SIG-M5 (cell line): ENCODE measurements around the gene AADACL4.
"Not testable (repeated sequence)": the region's sequence is repeated elsewhere in the genome, so short reads cannot be mapped to it uniquely, and the experiment has no call there.

ENCODE experiments used
- DNase-seq: peaks from one replicate; lab custom pipeline; 2025; lab: John Stamatoyannopoulos, UW

The AADACL4 gene

GRCh38 chr1:12658531-12659453 is 14.9 kb downstream of the AADACL4 start:
- DNase-seq, result no peak

GRCh38 chr1:12661606-12662219 is 17.8 kb downstream of the AADACL4 start:
- no peak for DNase-seq

GRCh38 chr1:12662556-12662955 is 18.7 kb downstream of the AADACL4 start:
- DNase-seq, result no peak

GRCh38 chr1:12665511-12665910 is 21.6 kb downstream of the AADACL4 start:
- DNase-seq, result no peak

GRCh38 chr1:12666141-12666735 is 22.4 kb downstream of the AADACL4 start:
- DNase-seq, result no peak

- no peak for DNase-seq
These were observed 25.7 kb downstream of the AADACL4 start for GRCh38 chr1:12669529-12670068.

- no peak for DNase-seq
These were observed 30.5 kb downstream of the AADACL4 start for GRCh38 chr1:12674358-12674757.

- not testable (repeated sequence) for DNase-seq
These were observed 32.2 kb downstream of the AADACL4 start for GRCh38 chr1:12676122-12676521.

GRCh38 chr1:12677565-12677964 is 33.7 kb downstream of the AADACL4 start:
- no peak for DNase-seq

GRCh38 chr1:12678350-12678749 is 34.5 kb downstream of the AADACL4 start:
- DNase-seq, result no peak

GRCh38 chr1:12678820-12679219 is 34.9 kb downstream of the AADACL4 start:
- no peak for DNase-seq

GRCh38 chr1:12690156-12690555 is 46.3 kb downstream of the AADACL4 start:
- DNase-seq, result no peak

- DNase-seq, result no peak
These were observed 49.3 kb downstream of the AADACL4 start for GRCh38 chr1:12692967-12693782.

GRCh38 chr1:12696658-12697057 is 52.8 kb downstream of the AADACL4 start:
- DNase-seq, result no peak

GRCh38 chr1:12697397-12697796 is 53.5 kb downstream of the AADACL4 start:
- DNase-seq, result no peak

- DNase-seq, result no peak
These were observed 60.1 kb downstream of the AADACL4 start for GRCh38 chr1:12703821-12704451.

- DNase-seq, result no peak
These were observed 62.2 kb downstream of the AADACL4 start for GRCh38 chr1:12706061-12706460.

- DNase-seq, result no peak
These were observed 64.7 kb downstream of the AADACL4 start for GRCh38 chr1:12708396-12709090.

- DNase-seq, result no peak
These were observed 65.2 kb downstream of the AADACL4 start for GRCh38 chr1:12709091-12709491.

- DNase-seq, result no peak
These were observed 65.8 kb downstream of the AADACL4 start for GRCh38 chr1:12709696-12710095.

- DNase-seq, result no peak
These were observed 67.7 kb downstream of the AADACL4 start for GRCh38 chr1:12711536-12711935.
